HS-5 (cell line): ENCODE measurements around the gene ALDOC.

Experiments
- DNase-seq: peaks from one replicate; pipeline ENCODE4 v3.0.0-alpha.2; 2012; ENCODE audit warnings: low read depth

The ALDOC gene

GRCh38 chr17:28532050-28532960, 44.4 kb downstream of the ALDOC start:
- no peak for DNase-seq

- no peak for DNase-seq
Measured at GRCh38 chr17:28530926-28531325, 45.8 kb downstream of the ALDOC start.

- no peak for DNase-seq
Measured at GRCh38 chr17:28530250-28530649, 46.4 kb downstream of the ALDOC start.

GRCh38 chr17:28529013-28529400, 47.7 kb downstream of the ALDOC start:
- DNase-seq = no peak

- no peak for DNase-seq
Measured at GRCh38 chr17:28528327-28529012, 48.2 kb downstream of the ALDOC start.

GRCh38 chr17:28527859-28528258, 48.8 kb downstream of the ALDOC start:
- no peak for DNase-seq

GRCh38 chr17:28527181-28527681, 49.5 kb downstream of the ALDOC start:
- DNase-seq = no peak

- DNase-seq = no peak
Measured at GRCh38 chr17:28526381-28526780, 50.3 kb downstream of the ALDOC start.

- DNase-seq = peak; percentile 8
Measured at GRCh38 chr17:28524476-28525424, 51.9 kb downstream of the ALDOC start.

GRCh38 chr17:28523876-28524275, 52.8 kb downstream of the ALDOC start:
- no peak for DNase-seq

GRCh38 chr17:28523186-28523585, 53.5 kb downstream of the ALDOC start:
- no peak for DNase-seq
